Left hindlimb (tissue), 1 donor: Measurements from ENCODE around the gene SUGP2.
A peak's percentile ranks its signal among the peaks of the same experiment; 100 is the strongest.
"Not testable (repeated sequence)": the region's sequence is repeated elsewhere in the genome, so short reads cannot be mapped to it uniquely, and the experiment has no call there.

ENCODE experiments used
- DNase-seq: peaks from one replicate; pipeline ENCODE4 v3.0.0-alpha.2; 2018

SUGP2 gene

GRCh38 chr19:18989316-18989715, 44.0 kb downstream of the SUGP2 start:
- DNase-seq: no peak

GRCh38 chr19:18987456-18987855, 45.9 kb downstream of the SUGP2 start:
- no peak for DNase-seq

- DNase-seq: no peak
Measured at GRCh38 chr19:18985257-18985656, 48.1 kb downstream of the SUGP2 start.

- no peak for DNase-seq
Measured at GRCh38 chr19:18984251-18984650, 49.1 kb downstream of the SUGP2 start.

- no peak for DNase-seq
Measured at GRCh38 chr19:18982669-18983068, 50.6 kb downstream of the SUGP2 start.

GRCh38 chr19:18980432-18981020, 52.8 kb downstream of the SUGP2 start:
- DNase-seq: no peak

GRCh38 chr19:18978616-18979015, 54.7 kb downstream of the SUGP2 start:
- DNase-seq: no peak

GRCh38 chr19:18975869-18976268, 57.4 kb downstream of the SUGP2 start:
- DNase-seq: no peak

- DNase-seq: no peak
Measured at GRCh38 chr19:18975011-18975410, 58.3 kb downstream of the SUGP2 start.

- DNase-seq: no peak
Measured at GRCh38 chr19:18972851-18973250, 60.5 kb downstream of the SUGP2 start.

GRCh38 chr19:18972301-18972811, 61.0 kb downstream of the SUGP2 start:
- no peak for DNase-seq

- DNase-seq: no peak
Measured at GRCh38 chr19:18969931-18970659, 63.2 kb downstream of the SUGP2 start.

- peak; percentile 44 for DNase-seq
Measured at GRCh38 chr19:18967358-18968146, 65.8 kb downstream of the SUGP2 start.

- DNase-seq: no peak
Measured at GRCh38 chr19:18966307-18966706, 67.0 kb downstream of the SUGP2 start.

GRCh38 chr19:18964121-18964520, 69.2 kb downstream of the SUGP2 start:
- DNase-seq: no peak

- DNase-seq: no peak
Measured at GRCh38 chr19:18961767-18962620, 71.3 kb downstream of the SUGP2 start.

GRCh38 chr19:18960370-18960769, 72.9 kb downstream of the SUGP2 start:
- DNase-seq: no peak

GRCh38 chr19:18955042-18955441, 78.3 kb downstream of the SUGP2 start:
- DNase-seq: no peak

- no peak for DNase-seq
Measured at GRCh38 chr19:18954094-18954493, 79.2 kb downstream of the SUGP2 start.

GRCh38 chr19:18952364-18953003, 80.8 kb downstream of the SUGP2 start:
- not testable (repeated sequence) for DNase-seq

GRCh38 chr19:18951721-18952281, 81.5 kb downstream of the SUGP2 start:
- DNase-seq: no peak

GRCh38 chr19:18949858-18950257, 83.5 kb downstream of the SUGP2 start:
- DNase-seq: no peak
